H9 (cell line): ENCODE data around the gene MARCHF7. TPM values are rescaled to one million over a fixed set of nuclear protein-coding genes. Genes with fewer than 3 reads are reported as not detected.

Source experiments
- DNase-seq: peaks from one replicate; pipeline ENCODE4 v3.0.0-alpha.2; 2017
- H2AFZ ChIP-seq: one replicate; pipeline ENCODE4 v1.6.1; 2013; ENCODE audit warnings: mild to moderate bottlenecking, low read length, control low read depth, moderate library complexity
- H2AK5ac ChIP-seq: 2 replicates; pipeline ENCODE4 v1.6.1; 2013; ENCODE audit warnings: low read length, control low read depth, mixed read lengths; ENCODE audit not compliant: insufficient read length
- H2BK120ac ChIP-seq: one replicate; pipeline ENCODE4 v1.6.1; 2013; ENCODE audit warnings: low read depth, mild to moderate bottlenecking, low read length, control low read depth, inconsistent platforms; ENCODE audit not compliant: poor library complexity, severe bottlenecking
- H2BK12ac ChIP-seq: 2 replicates; pipeline ENCODE4 v1.6.1; 2013; ENCODE audit warnings: low read length, control low read depth, mixed read lengths, low read depth; ENCODE audit not compliant: insufficient read length
- H2BK15ac ChIP-seq: 2 replicates; pipeline ENCODE4 v1.6.1; 2013; ENCODE audit warnings: low read depth, low read length, control low read depth
- H2BK20ac ChIP-seq: one replicate; pipeline ENCODE4 v1.6.1; 2013; ENCODE audit warnings: low read depth, mild to moderate bottlenecking, low read length, control low read depth, inconsistent platforms; ENCODE audit not compliant: poor library complexity, severe bottlenecking
- H2BK5ac ChIP-seq: 2 replicates; pipeline ENCODE4 v1.6.1; 2013; ENCODE audit warnings: low read length, control low read depth, mixed read lengths; ENCODE audit not compliant: insufficient read length
- H3K14ac ChIP-seq: 2 replicates; pipeline ENCODE4 v1.6.1; 2013; ENCODE audit warnings: low read length, control low read depth; ENCODE audit not compliant: insufficient read depth
- H3K18ac ChIP-seq: 2 replicates; pipeline ENCODE4 v1.6.1; 2013; ENCODE audit warnings: low read depth, mild to moderate bottlenecking, mixed read lengths, low read length, control low read depth; ENCODE audit not compliant: insufficient read length
- H3K23ac ChIP-seq: 2 replicates; pipeline ENCODE4 v1.6.1; 2013; ENCODE audit warnings: low read length, control low read depth, mixed read lengths, low read depth; ENCODE audit not compliant: insufficient read length
- H3K23me2 ChIP-seq: 2 replicates; pipeline ENCODE4 v1.6.1; 2013; ENCODE audit warnings: low read depth, mild to moderate bottlenecking, mixed read lengths, low read length, control low read depth; ENCODE audit not compliant: insufficient read length, poor library complexity, severe bottlenecking
- H3K27ac ChIP-seq: 2 replicates; pipeline ENCODE4 v1.5.1; 2013; ENCODE audit warnings: low read length, control low read depth, mixed read lengths, low read depth; ENCODE audit not compliant: insufficient read length
- H3K27me3 ChIP-seq: 2 replicates; pipeline ENCODE4 v1.6.1; 2013; ENCODE audit warnings: low read length, control low read depth, inconsistent platforms; ENCODE audit not compliant: insufficient read depth
- H3K4ac ChIP-seq: 2 replicates; pipeline ENCODE4 v1.6.1; 2013; ENCODE audit warnings: low read depth, mild to moderate bottlenecking, control low read depth, inconsistent platforms, low read length, moderate library complexity
- H3K4me1 ChIP-seq: 2 replicates; pipeline ENCODE4 v1.6.1; 2013; ENCODE audit warnings: low read length, control low read depth, inconsistent platforms; ENCODE audit not compliant: insufficient read depth
- H3K4me2 ChIP-seq: 2 replicates; pipeline ENCODE4 v1.6.1; 2013; ENCODE audit warnings: low read length, control low read depth, mixed read lengths; ENCODE audit not compliant: insufficient read length, insufficient read depth
- H3K56ac ChIP-seq: 2 replicates; pipeline ENCODE4 v1.6.1; 2013; ENCODE audit warnings: low read depth, mild to moderate bottlenecking, mixed read lengths, low read length, control low read depth; ENCODE audit not compliant: insufficient read length
- H3K79me1 ChIP-seq: 2 replicates; pipeline ENCODE4 v1.6.1; 2013; ENCODE audit warnings: low read depth, mild to moderate bottlenecking, moderate library complexity, low read length, control low read depth, inconsistent platforms; ENCODE audit not compliant: insufficient read depth, poor library complexity, severe bottlenecking
- H3K79me2 ChIP-seq: 2 replicates; pipeline ENCODE4 v1.6.1; 2013; ENCODE audit warnings: low read length, control low read depth, inconsistent platforms; ENCODE audit not compliant: insufficient read depth
- H3K9ac ChIP-seq: 2 replicates; pipeline ENCODE4 v1.6.1; 2013; ENCODE audit warnings: low read length, control low read depth, mixed read lengths; ENCODE audit not compliant: insufficient read length; ENCODE audit errors: extremely low read depth
- H3K9me3 ChIP-seq: one replicate; pipeline ENCODE4 v1.6.1; 2013; ENCODE audit warnings: low read depth, low read length, inconsistent platforms; ENCODE audit not compliant: control insufficient read depth
- H3T11ph ChIP-seq: one replicate; pipeline ENCODE4 v1.6.1; 2013; ENCODE audit warnings: mild to moderate bottlenecking, low read length, control low read depth, inconsistent platforms
- H4K20me1 ChIP-seq: one replicate; pipeline ENCODE4 v1.6.1; 2013; ENCODE audit not compliant: control insufficient read depth, insufficient read length, insufficient read depth
- H4K5ac ChIP-seq: 2 replicates; pipeline ENCODE4 v1.6.1; 2013; ENCODE audit warnings: low read depth, mild to moderate bottlenecking, mixed read lengths, low read length, control low read depth; ENCODE audit not compliant: insufficient read length
- H4K8ac ChIP-seq: replicated peaks from 2 replicates; pipeline ENCODE4 v1.6.1; 2013; ENCODE audit warnings: low read length, control low read depth, mixed read lengths, low read depth; ENCODE audit not compliant: insufficient read length
- H4K91ac ChIP-seq: 2 replicates; pipeline ENCODE4 v1.6.1; 2013; ENCODE audit warnings: low read depth, mild to moderate bottlenecking, moderate library complexity, mixed read lengths, low read length, control low read depth; ENCODE audit not compliant: insufficient read length
- H3K27ac Mint-ChIP-seq, 3 experiments: 2 replicates in 2 of 3; 3 replicates in 1 of 3; pipeline ENCODE4 v1.8.0; 2020 to 2021; ENCODE audit warnings: mixed read lengths in 3 of 3, mild to moderate bottlenecking in 1 of 3, moderate library complexity in 1 of 3
- H3K27me3 Mint-ChIP-seq: 2 replicates; pipeline ENCODE4 v1.8.0; 2021; ENCODE audit warnings: low read depth, mild to moderate bottlenecking, moderate library complexity, mixed read lengths
- H3K36me3 Mint-ChIP-seq, 3 experiments: 2 replicates in 2 of 3; 3 replicates in 1 of 3; pipeline ENCODE4 v1.8.0; 2020 to 2021; ENCODE audit warnings: low read depth in 3 of 3, mixed read lengths in 3 of 3; ENCODE audit not compliant: insufficient read depth in 1 of 3
- H3K4me1 Mint-ChIP-seq, 2 experiments: 2 replicates each; pipeline ENCODE4 v1.8.0; 2020; ENCODE audit warnings: mixed read lengths in 2 of 2
- H3K4me3 Mint-ChIP-seq, 2 experiments: 2 replicates in 1 of 2; 3 replicates in 1 of 2; pipeline ENCODE4 v1.8.0; 2020 to 2021; ENCODE audit warnings: mild to moderate bottlenecking in 2 of 2, mixed read lengths in 2 of 2, moderate library complexity in 1 of 2
- H3K9me3 Mint-ChIP-seq, 2 experiments: 2 replicates in 1 of 2; 3 replicates in 1 of 2; pipeline ENCODE4 v1.8.0; 2020; ENCODE audit warnings: mild to moderate bottlenecking in 2 of 2, mixed read lengths in 2 of 2, moderate library complexity in 1 of 2
- CTCF ChIP-seq: fragments of 200-600 bp; sonication (generic); conservative IDR thresholded peaks from 3 replicates; pipeline ENCODE4 v1.8.0; 2021; ENCODE audit warnings: antibody characterized with exemption, mild to moderate bottlenecking
- WGBS: extraction: QIAGEN DNeasy Blood & Tissue Kit; methylation state at CpG from one replicate; pipeline ENCODE4 v1.1.7; 2013; ENCODE audit warnings: missing lambda C conversion rate, low lambda C conversion rate, mixed read lengths; ENCODE audit not compliant: insufficient read length; ENCODE audit errors: extremely low coverage; 5-methylcytosine and 5-hydroxymethylcytosine counted together
- total RNA-seq: library from RNA; stranded (reverse); gene quantifications from 2 replicates; pipeline ENCODE4 v1.2.1, GENCODE V29; 2021

Gene MARCHF7
- total RNA-seq, 1 experiment from 2014 or later: 111 TPM

- Mint-ChIP-seq H3K27ac (no peak overlapping the region), H3K27me3 (no peaks in the 10 kb centered on the region), H3K4me3 (no peak overlapping the region), H3K4me1 (peaks cover 12% of the 10 kb centered on the region in 2 experiments; a peak in 3 of 4 replicates), H3K9me3 (no peaks in the 10 kb centered on the region), H3K36me3 (no peaks in the 10 kb centered on the region; a peak in 1 of 7 replicates)
- no peak overlapping the region for H2BK5ac ChIP-seq
- H3K4me1 ChIP-seq: no peaks in the 10 kb centered on the region
- no peak overlapping the region for H3K9ac ChIP-seq
- no peak overlapping the region for H3K18ac ChIP-seq
- H2AFZ ChIP-seq: no peak overlapping the region
- H4K91ac ChIP-seq: no peak overlapping the region
- no peak overlapping the region for H3K4ac ChIP-seq
- H2BK15ac ChIP-seq: no peak overlapping the region
- no peak overlapping the region for H3T11ph ChIP-seq
- H3K9me3 ChIP-seq: no peaks in the 10 kb centered on the region
- H2BK120ac ChIP-seq: no peak overlapping the region
- no peak overlapping the region for H2BK20ac ChIP-seq
- TF ChIP-seq CTCF: no peak
- H2BK12ac ChIP-seq: no peak overlapping the region
- H3K79me2 ChIP-seq: no peaks in the 10 kb centered on the region
- H2AK5ac ChIP-seq: no peak overlapping the region
- no peaks in the 10 kb centered on the region for H4K20me1 ChIP-seq
- no peak overlapping the region for H3K56ac ChIP-seq
- no peaks in the 10 kb centered on the region for H3K23me2 ChIP-seq
- H3K27me3 ChIP-seq: no peaks in the 10 kb centered on the region
- no peak overlapping the region for H3K4me2 ChIP-seq
- H3K14ac ChIP-seq: no peak overlapping the region
- no peaks in the 10 kb centered on the region for H3K79me1 ChIP-seq
- no CpG with 5 or more reads among the region's 2 CpGs for WGBS
- H4K5ac ChIP-seq: no peak overlapping the region
- no peak overlapping the region for H4K8ac ChIP-seq
- no peak overlapping the region for H3K23ac ChIP-seq
- no peak for DNase-seq
- H3K27ac ChIP-seq: no peak overlapping the region
These were observed 31.6 kb upstream of the MARCHF7 start for GRCh38 chr2:159680692-159681091.
